Measurements from ENCODE around the gene KNTC1.

- TF ChIP-seq CTCF (IDR thresholded peaks at IDR 0.05) (no peak), POLR2A (IDR thresholded peaks at IDR 0.05) (no peak), POLR2AphosphoS5 (IDR thresholded peaks at IDR 0.05; ENCODE audit: insufficient read depth in 1 of 2, low read depth in 1 of 2) (no peak)
These were observed 145.5 kb downstream of the KNTC1 start for GRCh38 chr12:122672515-122672914.
